Muscle layer of duodenum (tissue), 2 donors: Measurements from ENCODE around the gene HACD3.
"Not testable (repeated sequence)": the region's sequence is repeated elsewhere in the genome, so short reads cannot be mapped to it uniquely, and the experiment has no call there.

ENCODE experiments used
- H3K27ac ChIP-seq: one replicate; pipeline ENCODE4 v1.7.0; 2013; ENCODE audit warnings: mild to moderate bottlenecking, low read length
- H3K27me3 ChIP-seq: one replicate; pipeline ENCODE4 v1.7.0; 2013; ENCODE audit warnings: low read depth, mild to moderate bottlenecking, control low read depth, low read length
- H3K36me3 ChIP-seq, 2 donors: one replicate each; pipeline ENCODE4 v1.7.0; 2013; ENCODE audit warnings: low read length in 2 of 2, control low read depth in 1 of 2, mild to moderate bottlenecking in 1 of 2; ENCODE audit not compliant: insufficient read depth in 2 of 2, control insufficient read depth in 1 of 2
- H3K4me1 ChIP-seq, 2 donors: one replicate each; pipeline ENCODE4 v1.7.0; 2013; ENCODE audit warnings: low read length in 2 of 2, mild to moderate bottlenecking in 2 of 2, control low read depth in 1 of 2, moderate library complexity in 1 of 2; ENCODE audit not compliant: insufficient read depth in 2 of 2, control insufficient read depth in 1 of 2
- H3K4me3 ChIP-seq, 2 donors: one replicate each; pipeline ENCODE4 v1.7.0; 2013; ENCODE audit warnings: low read length in 2 of 2, low read depth in 1 of 2, mild to moderate bottlenecking in 1 of 2
- H3K9me3 ChIP-seq, 2 donors: one replicate each; pipeline ENCODE4 v1.7.0; 2013; ENCODE audit warnings: low read length in 2 of 2, control low read depth in 1 of 2, mild to moderate bottlenecking in 1 of 2; ENCODE audit not compliant: control insufficient read depth in 1 of 2
- donor health status: healthy.

The HACD3 gene

GRCh38 chr15:65603559-65603958 is 73.3 kb downstream of the HACD3 start:
- peaks cover 0 to 3% of the 10 kb centered on the region in 2 donors for H3K4me1 ChIP-seq

DNA sequence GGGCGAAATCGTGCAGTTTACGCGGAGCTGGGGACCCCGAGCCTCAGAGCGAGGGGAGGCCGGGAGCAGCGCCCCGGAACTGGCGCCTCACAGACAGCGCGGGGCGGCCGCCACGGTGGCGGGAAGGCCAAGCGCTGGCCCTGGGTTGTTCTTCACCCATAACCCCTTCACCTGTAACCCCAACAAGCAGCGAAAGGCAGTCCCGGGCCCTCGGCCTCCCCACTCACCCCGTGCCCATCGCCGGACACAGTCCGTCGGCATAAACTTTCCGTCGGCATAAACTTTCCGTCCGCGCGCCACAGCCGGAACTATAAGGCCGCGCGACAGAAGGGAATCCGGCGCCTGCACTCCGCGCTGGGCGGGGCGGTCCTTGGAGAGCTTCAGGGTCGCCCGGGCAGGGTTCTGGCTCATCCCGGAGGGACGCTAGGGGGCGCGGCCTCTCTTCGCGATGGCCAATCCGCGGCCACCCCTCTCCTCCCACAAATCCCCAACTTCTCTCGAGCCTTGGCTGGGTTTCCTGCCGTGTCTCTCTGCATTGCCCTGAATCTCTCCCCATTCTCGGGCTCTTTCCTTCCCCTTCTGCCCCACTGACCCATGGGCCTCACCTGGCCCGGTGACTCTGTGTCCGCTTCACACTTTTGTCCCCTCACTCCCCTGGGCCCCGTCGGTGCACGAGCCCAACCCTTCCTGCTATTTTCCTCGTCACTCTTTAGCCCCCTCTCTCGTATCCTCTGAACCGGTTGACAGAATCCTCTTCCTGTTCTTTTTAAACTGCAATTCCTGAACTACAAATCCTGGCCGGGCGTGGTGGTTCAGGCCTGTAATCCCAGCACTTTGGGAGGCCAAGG is 80.8 kb downstream of the HACD3 start, which contains the start of gene INTS14:
TSS of gene INTS14 (minus strand) at position 261 of the 848 bp plus-strand sequence. CDS start 3,751 bp downstream, outside the sequence.
- Histone ChIP-seq H3K4me1 (peaks cover 4 to 30% of the 10 kb centered on the region in 2 donors), H3K27me3 (no peaks in the 10 kb centered on the region)

More at GRCh38 chr15:65603559-65603958, 73.3 kb downstream of the HACD3 start:
- Histone ChIP-seq H3K9me3 (no peaks in the 10 kb centered on the region), H3K27me3 (no peaks in the 10 kb centered on the region), H3K27ac (no peak overlapping the region), H3K36me3 (peaks cover 27 to 50% of the 10 kb centered on the region in 2 donors), H3K4me3 (no peak overlapping the region)

GRCh38 chr15:65611888-65612615 is 81.8 kb downstream of the HACD3 start:
- Histone ChIP-seq H3K4me1 (peaks cover 4 to 30% of the 10 kb centered on the region in 2 donors), H3K27me3 (no peaks in the 10 kb centered on the region), H3K9me3 (no peaks in the 10 kb centered on the region), H3K4me3 (peak overlapping the region; percentile 90 to 97), H3K36me3 (peaks cover 2% of the 10 kb centered on the region in 2 donors), H3K27ac (peak overlapping the region; percentile 95)

More for the DNA sequence above, 80.8 kb downstream of the HACD3 start, which contains the start of gene INTS14:
- H3K36me3 ChIP-seq = peaks cover 2 to 5% of the 10 kb centered on the region in 2 donors
- H3K9me3 ChIP-seq = no peaks in the 10 kb centered on the region
- H3K4me3 ChIP-seq = peak within 1 kb of the TSS; percentile 90 to 97
- peak within 1 kb of the TSS; percentile 95 for H3K27ac ChIP-seq

DNA sequence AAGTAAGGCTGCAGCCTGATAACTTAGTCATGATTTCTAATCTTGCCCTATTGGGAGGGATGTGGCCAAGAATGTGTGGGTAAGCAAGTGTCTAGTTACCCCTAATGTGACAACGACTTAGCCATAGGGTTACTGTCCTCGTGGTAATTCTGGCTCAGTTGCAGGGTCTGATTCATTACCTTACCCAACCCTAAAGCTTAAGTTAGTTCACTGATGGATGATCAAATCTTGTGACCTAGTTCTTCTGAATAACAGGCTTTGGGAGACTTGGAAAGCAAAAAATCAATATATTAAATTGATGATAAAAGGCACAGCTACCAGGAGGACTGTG is 82.3 kb downstream of the HACD3 start:
- no peaks in the 10 kb centered on the region for H3K9me3 ChIP-seq
- H3K27ac ChIP-seq = no peak overlapping the region
- H3K4me1 ChIP-seq = peaks cover 4 to 30% of the 10 kb centered on the region in 2 donors
- H3K36me3 ChIP-seq = peaks cover 0 to 2% of the 10 kb centered on the region in 2 donors
- no peak overlapping the region for H3K4me3 ChIP-seq
- H3K27me3 ChIP-seq = no peaks in the 10 kb centered on the region

- no peak overlapping the region for H3K27ac ChIP-seq
- H3K4me1 ChIP-seq = peaks cover 4 to 30% of the 10 kb centered on the region in 2 donors
- no peaks in the 10 kb centered on the region for H3K27me3 ChIP-seq
- H3K4me3 ChIP-seq = no peak overlapping the region
- H3K36me3 ChIP-seq = peaks cover 0 to 2% of the 10 kb centered on the region in 2 donors
- no peaks in the 10 kb centered on the region for H3K9me3 ChIP-seq
These were observed 82.9 kb downstream of the HACD3 start for GRCh38 chr15:65612949-65613744.

DNA sequence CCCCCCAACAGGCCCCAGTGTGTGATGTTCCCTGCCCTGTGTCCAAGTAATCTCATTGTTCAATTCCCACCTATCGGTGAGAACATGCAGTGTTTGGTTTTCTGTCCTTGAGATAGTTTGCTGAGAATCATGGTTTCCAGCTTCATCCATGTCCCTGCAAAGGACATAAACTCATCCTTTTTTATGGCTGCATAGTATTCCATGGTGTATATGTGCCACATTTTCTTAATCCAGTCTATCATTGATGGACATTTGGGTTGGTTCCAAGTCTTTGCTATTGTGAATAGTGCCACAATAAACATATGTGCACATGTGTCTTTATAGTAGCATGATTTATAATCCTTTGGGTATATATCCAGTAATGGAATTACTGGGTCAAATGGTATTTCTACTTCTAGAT is 85.6 kb downstream of the HACD3 start:
- not testable (repeated sequence) for H3K36me3 ChIP-seq, H3K4me3 ChIP-seq, H3K9me3 ChIP-seq, H3K4me1 ChIP-seq, H3K27ac ChIP-seq, H3K27me3 ChIP-seq

DNA sequence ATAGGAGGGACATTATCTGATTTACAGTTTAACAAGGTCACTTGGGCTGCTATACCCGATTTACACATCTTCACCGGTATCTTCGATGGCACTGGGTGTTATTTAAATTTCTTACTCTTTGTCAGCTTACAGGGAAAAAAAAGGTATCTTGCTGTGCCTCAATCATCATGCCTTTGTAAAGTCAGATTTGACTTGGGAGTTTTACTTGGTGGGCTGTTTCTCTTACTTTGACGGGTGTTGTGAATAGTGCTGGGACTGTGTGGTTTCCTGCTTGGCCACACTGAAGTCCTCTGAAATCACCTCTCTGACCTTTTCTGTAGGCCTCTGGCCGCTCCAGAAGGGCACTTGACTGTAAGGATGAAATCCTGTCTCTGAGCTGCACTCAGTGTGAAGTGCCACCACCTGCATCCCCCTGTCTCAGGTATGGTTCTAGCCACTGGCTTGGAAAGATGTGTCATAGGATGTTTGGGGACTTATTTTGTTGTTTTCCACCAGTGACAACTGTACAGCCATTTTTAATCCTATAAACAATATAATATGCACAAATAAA is 88.4 kb downstream of the HACD3 start:
- no peak overlapping the region for H3K4me3 ChIP-seq
- no peaks in the 10 kb centered on the region for H3K9me3 ChIP-seq
- no peaks in the 10 kb centered on the region for H3K4me1 ChIP-seq
- H3K27ac ChIP-seq = no peak overlapping the region
- peaks cover 0 to 4% of the 10 kb centered on the region in 2 donors for H3K36me3 ChIP-seq
- H3K27me3 ChIP-seq = no peaks in the 10 kb centered on the region

- no peaks in the 10 kb centered on the region for H3K9me3 ChIP-seq
These were observed 89.5 kb downstream of the HACD3 start for GRCh38 chr15:65619626-65620290.

GRCh38 chr15:65620833-65621232 is 90.6 kb downstream of the HACD3 start:
- no peaks in the 10 kb centered on the region for H3K27me3 ChIP-seq
- H3K9me3 ChIP-seq = no peaks in the 10 kb centered on the region
- H3K4me1 ChIP-seq = no peaks in the 10 kb centered on the region
- H3K27ac ChIP-seq = no peak overlapping the region
- peaks cover 3 to 4% of the 10 kb centered on the region in 2 donors for H3K36me3 ChIP-seq
- H3K4me3 ChIP-seq = no peak overlapping the region

More at GRCh38 chr15:65619626-65620290, 89.5 kb downstream of the HACD3 start:
- Histone ChIP-seq H3K27me3 (no peaks in the 10 kb centered on the region), H3K4me1 (no peaks in the 10 kb centered on the region), H3K4me3 (no peak overlapping the region), H3K36me3 (peaks cover 2 to 4% of the 10 kb centered on the region in 2 donors), H3K27ac (no peak overlapping the region)

- H3K27ac ChIP-seq = no peak within 1 kb of the TSS
- H3K27me3 ChIP-seq = no peaks in the 10 kb centered on the region
- H3K4me1 ChIP-seq = no peaks in the 10 kb centered on the region
- no peak within 1 kb of the TSS for H3K4me3 ChIP-seq
- peaks cover 3 to 4% of the 10 kb centered on the region in 2 donors for H3K36me3 ChIP-seq
- H3K9me3 ChIP-seq = no peaks in the 10 kb centered on the region
These were observed 91.4 kb downstream of the HACD3 start, which contains the start of gene SLC24A1 for GRCh38 chr15:65621638-65622037. SLC24A1 (plus strand) TSS chr15:65621938; CDS start chr15:65624081, 2,143 bp downstream.
